Right lobe of liver (tissue), 4 donors: ENCODE results near the gene TENM3.

Experiments
- CTCF ChIP-seq, 4 donors: fragments of 200-600 bp in 3 of 4; fragments of 450-650 bp in 1 of 4; IDR thresholded peaks; one replicate each; pipeline versions ENCODE4 v1.5.1 to v1.8.0; 2016 to 2022; ENCODE audit warnings: antibody characterized with exemption in 4 of 4, mild to moderate bottlenecking in 2 of 4
- POLR2A ChIP-seq: fragments of 450-650 bp; IDR thresholded peaks from one replicate; pipeline ENCODE4 v1.6.1; 2017; ENCODE audit warnings: antibody characterized with exemption, mild to moderate bottlenecking
- donor health status: DM: no; HTN: no; CAD: no.
- donor health status: DM: no; HTN: no; CAD: no.
- donor health status: DM: no; HTN: yes; CAD: no.

GRCh38 chr4:182252220-182252619 is 9.0 kb downstream of the TENM3 start:
- TF ChIP-seq POLR2A (no peak), CTCF (IDR thresholded peaks at IDR 0.05) (no peak)
